Measurements from ENCODE around the gene ABCA6.

Gene ABCA6, protein sequence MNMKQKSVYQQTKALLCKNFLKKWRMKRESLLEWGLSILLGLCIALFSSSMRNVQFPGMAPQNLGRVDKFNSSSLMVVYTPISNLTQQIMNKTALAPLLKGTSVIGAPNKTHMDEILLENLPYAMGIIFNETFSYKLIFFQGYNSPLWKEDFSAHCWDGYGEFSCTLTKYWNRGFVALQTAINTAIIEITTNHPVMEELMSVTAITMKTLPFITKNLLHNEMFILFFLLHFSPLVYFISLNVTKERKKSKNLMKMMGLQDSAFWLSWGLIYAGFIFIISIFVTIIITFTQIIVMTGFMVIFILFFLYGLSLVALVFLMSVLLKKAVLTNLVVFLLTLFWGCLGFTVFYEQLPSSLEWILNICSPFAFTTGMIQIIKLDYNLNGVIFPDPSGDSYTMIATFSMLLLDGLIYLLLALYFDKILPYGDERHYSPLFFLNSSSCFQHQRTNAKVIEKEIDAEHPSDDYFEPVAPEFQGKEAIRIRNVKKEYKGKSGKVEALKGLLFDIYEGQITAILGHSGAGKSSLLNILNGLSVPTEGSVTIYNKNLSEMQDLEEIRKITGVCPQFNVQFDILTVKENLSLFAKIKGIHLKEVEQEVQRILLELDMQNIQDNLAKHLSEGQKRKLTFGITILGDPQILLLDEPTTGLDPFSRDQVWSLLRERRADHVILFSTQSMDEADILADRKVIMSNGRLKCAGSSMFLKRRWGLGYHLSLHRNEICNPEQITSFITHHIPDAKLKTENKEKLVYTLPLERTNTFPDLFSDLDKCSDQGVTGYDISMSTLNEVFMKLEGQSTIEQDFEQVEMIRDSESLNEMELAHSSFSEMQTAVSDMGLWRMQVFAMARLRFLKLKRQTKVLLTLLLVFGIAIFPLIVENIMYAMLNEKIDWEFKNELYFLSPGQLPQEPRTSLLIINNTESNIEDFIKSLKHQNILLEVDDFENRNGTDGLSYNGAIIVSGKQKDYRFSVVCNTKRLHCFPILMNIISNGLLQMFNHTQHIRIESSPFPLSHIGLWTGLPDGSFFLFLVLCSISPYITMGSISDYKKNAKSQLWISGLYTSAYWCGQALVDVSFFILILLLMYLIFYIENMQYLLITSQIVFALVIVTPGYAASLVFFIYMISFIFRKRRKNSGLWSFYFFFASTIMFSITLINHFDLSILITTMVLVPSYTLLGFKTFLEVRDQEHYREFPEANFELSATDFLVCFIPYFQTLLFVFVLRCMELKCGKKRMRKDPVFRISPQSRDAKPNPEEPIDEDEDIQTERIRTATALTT (N-terminal part only)

DNA sequence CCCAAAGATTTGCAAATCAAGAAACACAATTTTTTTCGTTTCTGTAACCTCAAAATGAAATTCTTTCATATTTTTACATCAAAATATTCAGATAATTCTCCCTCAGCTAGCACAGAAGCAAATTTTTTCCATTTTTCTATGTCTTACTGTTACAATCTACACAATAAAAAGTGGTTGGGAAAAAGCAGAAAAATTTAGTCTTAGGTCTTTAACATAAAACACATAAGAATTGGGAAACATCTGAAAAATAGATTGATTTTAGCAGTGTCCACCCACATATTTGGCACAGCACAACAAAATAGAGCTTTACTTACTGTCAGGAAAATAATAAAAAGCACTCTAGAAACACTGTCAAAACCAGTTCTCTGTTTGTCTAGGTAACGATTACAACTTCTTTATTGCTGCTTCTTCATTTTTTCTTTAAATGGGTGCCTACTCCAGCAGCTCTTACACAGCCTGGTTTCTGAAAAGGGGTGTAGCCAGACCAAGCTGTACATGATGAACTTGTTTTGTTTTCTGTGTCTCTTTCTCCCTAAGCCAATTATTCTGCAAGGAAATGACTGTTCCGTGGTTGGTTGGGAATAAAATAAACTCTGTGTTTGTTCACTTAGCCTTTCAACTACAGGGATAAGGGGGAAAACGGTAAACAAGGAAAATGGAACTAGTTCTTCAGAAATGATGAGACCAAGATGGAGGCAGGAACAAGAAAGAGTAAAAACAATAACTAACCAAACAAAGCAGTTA lies at the start of gene ABCA6:
Gene ABCA6, minus strand, starts transcription at position 465 of the 744 bp plus-strand sequence. CDS start 1,192 bp downstream, outside the sequence.
- Histone ChIP-seq H3K27me3 (ENCODE audit: insufficient read depth, insufficient read length) (no peaks in the 10 kb centered on the region), H3K4me3 (ENCODE audit: insufficient read length, low read depth) (no peak within 1 kb of the TSS), H3K9me3 (ENCODE audit: insufficient read depth, low read length) (no peaks in the 10 kb centered on the region), H3K4me1 (ENCODE audit: insufficient read depth, insufficient read length) (no peaks in the 10 kb centered on the region), H3K36me3 (ENCODE audit: insufficient read depth, insufficient read length, low read length) (no peaks in the 10 kb centered on the region), H3K9ac (ENCODE audit: insufficient read length, low read depth) (no peak within 1 kb of the TSS)
- DNase-seq (ENCODE audit: low read depth, low spot score): no peak
- TF ChIP-seq ZNF274 (IDR thresholded peaks at IDR 0.05; ENCODE audit: low read depth, low read length) (no peak), YY1 (IDR thresholded peaks at IDR 0.05; ENCODE audit: insufficient read depth, insufficient read length) (no peak), SUZ12 (IDR thresholded peaks at IDR 0.05; ENCODE audit: extremely low read depth, insufficient read depth, insufficient read length) (no peak)

DNA sequence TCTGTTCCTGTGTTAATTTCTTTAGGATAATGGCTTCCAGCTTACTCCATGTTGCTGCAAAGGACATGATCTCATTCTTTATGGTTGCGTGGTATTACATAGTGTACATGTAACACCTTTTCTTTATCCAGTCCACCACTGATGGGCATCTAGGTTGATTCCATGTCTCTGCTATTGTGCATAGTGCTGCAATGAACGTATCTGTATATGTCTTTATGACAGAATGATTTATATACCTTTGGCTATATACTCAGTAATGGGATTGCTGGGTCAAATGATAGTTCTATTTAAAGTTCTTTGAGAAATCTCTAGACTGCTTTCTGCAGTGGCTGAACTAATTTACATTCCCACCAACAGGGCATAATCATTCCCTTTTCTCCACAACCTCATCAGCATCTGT lies 47.1 kb upstream of the ABCA6 start:
- no peak for DNase-seq (ENCODE audit: low read depth, low spot score)
- Histone ChIP-seq H3K36me3 (ENCODE audit: insufficient read depth, insufficient read length, low read length) (no peaks in the 10 kb centered on the region), H3K27me3 (ENCODE audit: insufficient read depth, insufficient read length) (no peaks in the 10 kb centered on the region), H3K9me3 (ENCODE audit: insufficient read depth, low read length) (no peaks in the 10 kb centered on the region), H3K4me1 (ENCODE audit: insufficient read depth, insufficient read length) (no peaks in the 10 kb centered on the region), H3K9ac (ENCODE audit: insufficient read length, low read depth) (no peak overlapping the region), H3K4me3 (ENCODE audit: insufficient read length, low read depth) (no peak overlapping the region)
- no peak for TF ChIP-seq ZNF274 (IDR thresholded peaks at IDR 0.05; ENCODE audit: low read depth, low read length)
- TF ChIP-seq YY1 (IDR thresholded peaks at IDR 0.05; ENCODE audit: insufficient read depth, insufficient read length): no peak
- TF ChIP-seq SUZ12 (IDR thresholded peaks at IDR 0.05; ENCODE audit: extremely low read depth, insufficient read depth, insufficient read length): no peak

DNA sequence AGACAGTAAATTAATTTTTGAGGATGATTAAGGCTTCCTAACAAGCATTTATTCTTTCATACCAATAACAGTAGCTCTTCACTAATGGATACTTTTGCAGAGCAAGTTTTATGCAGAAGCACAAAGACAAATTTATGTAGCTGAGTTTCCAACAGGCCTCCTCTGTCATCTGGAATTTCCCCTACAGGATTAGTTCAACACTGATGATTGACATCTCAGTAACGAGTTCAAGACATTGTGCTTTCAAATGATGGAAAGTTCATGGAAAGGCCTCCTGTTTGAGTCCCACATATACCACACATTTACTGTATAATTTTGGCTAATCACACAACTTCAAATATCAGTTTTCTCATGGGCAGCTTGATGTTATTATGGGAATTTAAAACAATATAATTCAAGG lies 46.4 kb upstream of the ABCA6 start:
- H3K4me1 ChIP-seq (ENCODE audit: insufficient read depth, insufficient read length): no peaks in the 10 kb centered on the region
- no peaks in the 10 kb centered on the region for H3K27me3 ChIP-seq (ENCODE audit: insufficient read depth, insufficient read length)
- no peak overlapping the region for H3K4me3 ChIP-seq (ENCODE audit: insufficient read length, low read depth)
- no peak for DNase-seq (ENCODE audit: low read depth, low spot score)
- no peak overlapping the region for H3K9ac ChIP-seq (ENCODE audit: insufficient read length, low read depth)
- no peak for TF ChIP-seq ZNF274 (IDR thresholded peaks at IDR 0.05; ENCODE audit: low read depth, low read length)
- no peak for TF ChIP-seq SUZ12 (IDR thresholded peaks at IDR 0.05; ENCODE audit: extremely low read depth, insufficient read depth, insufficient read length)
- TF ChIP-seq YY1 (IDR thresholded peaks at IDR 0.05; ENCODE audit: insufficient read depth, insufficient read length): no peak
- H3K36me3 ChIP-seq (ENCODE audit: insufficient read depth, insufficient read length, low read length): no peaks in the 10 kb centered on the region
- no peaks in the 10 kb centered on the region for H3K9me3 ChIP-seq (ENCODE audit: insufficient read depth, low read length)

DNA sequence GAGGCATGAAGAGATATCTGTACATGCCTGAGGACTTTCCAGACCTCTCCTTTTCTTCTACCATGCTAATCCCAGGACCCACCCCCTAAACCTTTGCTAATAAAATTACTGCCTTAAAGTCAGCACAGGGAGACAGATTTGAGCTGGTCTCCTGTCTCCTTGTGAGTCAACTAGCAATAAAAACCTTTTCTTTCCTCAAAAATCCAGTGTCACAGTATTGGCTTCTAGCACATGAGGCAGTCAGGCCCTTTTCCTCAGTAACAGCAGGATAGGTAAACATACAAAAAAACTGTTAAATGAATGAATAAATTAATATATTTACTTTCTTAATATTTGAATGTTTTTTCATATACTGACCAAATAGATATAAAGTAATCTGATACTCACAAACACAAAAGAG lies 45.6 kb upstream of the ABCA6 start:
- TF ChIP-seq YY1 (IDR thresholded peaks at IDR 0.05; ENCODE audit: insufficient read depth, insufficient read length) (no peak), ZNF274 (IDR thresholded peaks at IDR 0.05; ENCODE audit: low read depth, low read length) (no peak), SUZ12 (IDR thresholded peaks at IDR 0.05; ENCODE audit: extremely low read depth, insufficient read depth, insufficient read length) (no peak)
- no peaks in the 10 kb centered on the region for H3K9me3 ChIP-seq (ENCODE audit: insufficient read depth, low read length)

DNA sequence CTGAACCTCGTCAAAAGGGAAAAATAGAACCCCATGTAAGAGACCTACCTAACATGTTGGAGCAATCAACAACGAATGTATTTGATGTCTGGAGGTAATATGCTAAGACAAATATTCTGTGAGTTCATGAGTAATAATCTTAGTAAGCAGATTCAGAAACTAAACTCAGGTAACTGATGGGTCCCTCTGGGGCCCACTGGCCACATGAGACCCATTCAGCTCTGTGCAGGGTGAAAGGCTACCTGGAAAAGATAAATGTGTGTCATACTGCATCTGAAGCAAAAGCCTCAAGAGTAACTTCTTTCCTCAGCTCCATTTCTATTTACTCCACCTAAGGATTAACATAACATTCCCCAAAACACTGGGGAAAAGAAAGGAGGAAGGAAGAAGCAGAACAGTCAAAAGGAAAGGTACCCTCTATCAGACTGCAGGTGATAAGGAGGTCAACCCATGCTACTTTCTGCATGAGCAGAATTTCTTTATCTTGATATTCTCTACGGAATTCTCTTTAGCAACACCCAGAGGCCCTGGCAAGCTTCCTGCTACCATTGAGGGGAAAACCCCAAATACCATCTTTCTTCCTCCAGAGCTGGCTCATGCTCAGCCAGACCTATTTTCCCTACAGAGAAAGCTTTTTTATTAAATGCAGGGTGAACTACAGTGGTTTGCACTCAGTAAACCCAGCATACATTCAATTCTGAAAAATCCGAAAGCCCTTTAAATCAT lies 37.7 kb upstream of the ABCA6 start:
- Histone ChIP-seq H3K9me3 (ENCODE audit: insufficient read depth, low read length) (no peaks in the 10 kb centered on the region), H3K9ac (ENCODE audit: insufficient read length, low read depth) (no peak overlapping the region), H3K4me1 (ENCODE audit: insufficient read depth, insufficient read length) (no peaks in the 10 kb centered on the region), H3K4me3 (ENCODE audit: insufficient read length, low read depth) (no peak overlapping the region), H3K27me3 (ENCODE audit: insufficient read depth, insufficient read length) (no peaks in the 10 kb centered on the region), H3K36me3 (ENCODE audit: insufficient read depth, insufficient read length, low read length) (no peaks in the 10 kb centered on the region)
- TF ChIP-seq YY1 (IDR thresholded peaks at IDR 0.05; ENCODE audit: insufficient read depth, insufficient read length) (no peak), ZNF274 (IDR thresholded peaks at IDR 0.05; ENCODE audit: low read depth, low read length) (no peak), SUZ12 (IDR thresholded peaks at IDR 0.05; ENCODE audit: extremely low read depth, insufficient read depth, insufficient read length) (no peak)
- no peak for DNase-seq (ENCODE audit: low read depth, low spot score)

More for the DNA sequence above, 45.6 kb upstream of the ABCA6 start:
- no peaks in the 10 kb centered on the region for H3K36me3 ChIP-seq (ENCODE audit: insufficient read depth, insufficient read length, low read length)
- H3K27me3 ChIP-seq (ENCODE audit: insufficient read depth, insufficient read length): no peaks in the 10 kb centered on the region
- H3K4me3 ChIP-seq (ENCODE audit: insufficient read length, low read depth): no peak overlapping the region
- H3K4me1 ChIP-seq (ENCODE audit: insufficient read depth, insufficient read length): no peaks in the 10 kb centered on the region
- no peak overlapping the region for H3K9ac ChIP-seq (ENCODE audit: insufficient read length, low read depth)
- DNase-seq (ENCODE audit: low read depth, low spot score): no peak

DNA sequence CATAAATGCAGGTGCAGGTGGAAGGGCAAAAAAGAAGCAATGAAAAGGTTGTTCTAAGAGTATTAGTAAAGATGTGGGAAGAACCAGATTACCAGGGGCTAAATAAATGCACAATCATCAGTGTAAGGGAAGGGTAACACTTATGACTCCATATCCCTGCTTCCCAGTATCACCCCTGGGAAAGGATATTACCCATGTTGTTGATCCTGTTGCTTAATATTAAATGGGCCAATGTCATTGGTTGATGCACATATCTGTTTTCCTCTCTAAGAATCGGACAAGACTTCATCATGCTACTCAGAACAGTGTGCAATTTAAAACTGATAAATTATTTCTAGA lies 34.7 kb upstream of the ABCA6 start:
- no peak overlapping the region for H3K9ac ChIP-seq (ENCODE audit: insufficient read length, low read depth)
- no peaks in the 10 kb centered on the region for H3K4me1 ChIP-seq (ENCODE audit: insufficient read depth, insufficient read length)
- H3K9me3 ChIP-seq (ENCODE audit: insufficient read depth, low read length): no peaks in the 10 kb centered on the region
- no peaks in the 10 kb centered on the region for H3K36me3 ChIP-seq (ENCODE audit: insufficient read depth, insufficient read length, low read length)
- no peaks in the 10 kb centered on the region for H3K27me3 ChIP-seq (ENCODE audit: insufficient read depth, insufficient read length)
- no peak overlapping the region for H3K4me3 ChIP-seq (ENCODE audit: insufficient read length, low read depth)
- no peak for DNase-seq (ENCODE audit: low read depth, low spot score)
- TF ChIP-seq YY1 (IDR thresholded peaks at IDR 0.05; ENCODE audit: insufficient read depth, insufficient read length): no peak
- no peak for TF ChIP-seq SUZ12 (IDR thresholded peaks at IDR 0.05; ENCODE audit: extremely low read depth, insufficient read depth, insufficient read length)
- no peak for TF ChIP-seq ZNF274 (IDR thresholded peaks at IDR 0.05; ENCODE audit: low read depth, low read length)
